Measurements from ENCODE around the gene ZNF274. TPM values are rescaled to one million over a fixed set of nuclear protein-coding genes. Genes with fewer than 3 reads are reported as not detected.

Gene ZNF274
- total and polyA plus RNA-seq, 9 of the 15 experiments (the other 6 are each of a cell fraction or from before 2014, with no cell fraction given) = 5.2 to 37.0 (median 28.1) TPM

DNA sequence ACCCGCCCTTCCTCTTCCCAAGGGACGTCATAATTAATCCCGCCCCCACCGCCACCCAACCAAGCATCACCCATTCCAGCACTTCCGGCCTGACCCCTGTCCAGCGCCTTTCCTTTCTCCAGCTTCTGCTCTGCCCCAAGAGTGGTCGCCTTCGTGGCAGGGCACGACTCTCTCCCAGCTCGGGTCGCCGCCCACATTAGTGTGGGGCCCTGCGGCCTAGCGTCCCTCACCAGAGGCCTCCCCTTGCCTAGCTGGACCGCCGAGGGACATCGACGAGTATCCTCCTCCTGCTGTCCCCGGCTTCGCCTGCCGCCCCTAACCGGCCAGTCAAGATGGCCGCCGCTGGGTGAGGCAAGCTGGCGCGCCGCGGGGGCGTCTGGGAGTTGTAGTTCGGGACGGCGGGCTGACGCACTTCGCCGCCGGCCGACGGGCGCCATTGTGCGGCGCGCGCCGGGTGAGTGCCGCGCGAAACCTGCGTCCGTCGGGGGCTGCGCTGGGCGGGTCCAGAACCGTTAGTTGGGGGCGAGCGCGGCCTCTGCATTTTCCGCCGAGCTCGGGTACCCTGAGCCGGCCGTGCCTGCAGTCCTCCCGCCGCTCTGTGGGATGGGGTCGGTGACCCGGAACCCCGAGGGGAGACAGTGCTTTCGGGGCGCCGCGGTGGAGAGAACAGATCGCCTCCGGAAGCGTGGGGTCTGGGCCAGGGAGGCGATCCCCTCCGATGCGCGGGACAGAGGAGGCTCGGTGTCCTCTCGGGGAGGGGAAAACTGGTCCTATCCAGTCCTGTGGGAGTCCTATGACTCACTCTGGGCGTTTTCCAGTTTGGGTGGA is at the start of gene ZNF274 (continued):
- no peak for TF ChIP-seq ZFP91 (CRISPR knock-in tag; IDR thresholded peaks at IDR 0.05)
- TF ChIP-seq CTBP1 (IDR thresholded peaks at IDR 0.05; ENCODE audit: borderline replicate concordance) = peak; percentile 94
- no peak for TF ChIP-seq ZNF449 (CRISPR knock-in tag; IDR thresholded peaks at IDR 0.05)
- TF ChIP-seq ZNF384 (IDR thresholded peaks at IDR 0.05; ENCODE audit: low read depth, low read length) = 0 out of 2 replicates have a peak, but pooled peaks have one; percentile 5
- TF ChIP-seq, protein P1, sequence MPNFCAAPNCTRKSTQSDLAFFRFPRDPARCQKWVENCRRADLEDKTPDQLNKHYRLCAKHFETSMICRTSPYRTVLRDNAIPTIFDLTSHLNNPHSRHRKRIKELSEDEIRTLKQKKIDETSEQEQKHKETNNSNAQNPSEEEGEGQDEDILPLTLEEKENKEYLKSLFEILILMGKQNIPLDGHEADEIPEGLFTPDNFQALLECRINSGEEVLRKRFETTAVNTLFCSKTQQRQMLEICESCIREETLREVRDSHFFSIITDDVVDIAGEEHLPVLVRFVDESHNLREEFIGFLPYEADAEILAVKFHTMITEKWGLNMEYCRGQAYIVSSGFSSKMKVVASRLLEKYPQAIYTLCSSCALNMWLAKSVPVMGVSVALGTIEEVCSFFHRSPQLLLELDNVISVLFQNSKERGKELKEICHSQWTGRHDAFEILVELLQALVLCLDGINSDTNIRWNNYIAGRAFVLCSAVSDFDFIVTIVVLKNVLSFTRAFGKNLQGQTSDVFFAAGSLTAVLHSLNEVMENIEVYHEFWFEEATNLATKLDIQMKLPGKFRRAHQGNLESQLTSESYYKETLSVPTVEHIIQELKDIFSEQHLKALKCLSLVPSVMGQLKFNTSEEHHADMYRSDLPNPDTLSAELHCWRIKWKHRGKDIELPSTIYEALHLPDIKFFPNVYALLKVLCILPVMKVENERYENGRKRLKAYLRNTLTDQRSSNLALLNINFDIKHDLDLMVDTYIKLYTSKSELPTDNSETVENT (CRISPR knock-in tag; IDR thresholded peaks at IDR 0.05) = 0 out of 2 replicates have a peak, but pooled peaks have one; percentile 22
- TF ChIP-seq ZNF445 (CRISPR knock-in tag; IDR thresholded peaks at IDR 0.05; ENCODE audit: low read depth) = no peak
- no peak for TF ChIP-seq DIDO1 (tag; IDR thresholded peaks at IDR 0.05; ENCODE audit: low read depth)
- 0 out of 2 replicates have a peak, but pooled peaks have one; percentile 27 for TF ChIP-seq ZBED1 (IDR thresholded peaks at IDR 0.05)
- TF ChIP-seq ETV1 (tag; conservative IDR thresholded peaks at IDR 0.05; ENCODE audit: low read depth) = peak; percentile 85
- TF ChIP-seq SAP30 (IDR thresholded peaks at IDR 0.05; ENCODE audit: borderline replicate concordance, insufficient read depth, low read depth, low read length, poor library complexity, severe bottlenecking) = peak; percentile 35
- no peak for TF ChIP-seq DACH1 (IDR thresholded peaks at IDR 0.05; ENCODE audit: partially characterized antibody)
- TF ChIP-seq ZNF165 (CRISPR knock-in tag; IDR thresholded peaks at IDR 0.05; ENCODE audit: borderline replicate concordance) = no peak
- peak; percentile 86 for TF ChIP-seq ZBTB9 (CRISPR knock-in tag; IDR thresholded peaks at IDR 0.05)
- no peak; the same call in none of the 2 replicates for TF ChIP-seq ZNF282 (CRISPR knock-in tag; IDR thresholded peaks at IDR 0.05)
- TF ChIP-seq, protein P2, sequence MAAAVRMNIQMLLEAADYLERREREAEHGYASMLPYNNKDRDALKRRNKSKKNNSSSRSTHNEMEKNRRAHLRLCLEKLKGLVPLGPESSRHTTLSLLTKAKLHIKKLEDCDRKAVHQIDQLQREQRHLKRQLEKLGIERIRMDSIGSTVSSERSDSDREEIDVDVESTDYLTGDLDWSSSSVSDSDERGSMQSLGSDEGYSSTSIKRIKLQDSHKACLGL (CRISPR knock-in tag; IDR thresholded peaks at IDR 0.05; ENCODE audit: borderline replicate concordance, poor library complexity, severe bottlenecking) = no peak
- TF ChIP-seq, protein P3, sequence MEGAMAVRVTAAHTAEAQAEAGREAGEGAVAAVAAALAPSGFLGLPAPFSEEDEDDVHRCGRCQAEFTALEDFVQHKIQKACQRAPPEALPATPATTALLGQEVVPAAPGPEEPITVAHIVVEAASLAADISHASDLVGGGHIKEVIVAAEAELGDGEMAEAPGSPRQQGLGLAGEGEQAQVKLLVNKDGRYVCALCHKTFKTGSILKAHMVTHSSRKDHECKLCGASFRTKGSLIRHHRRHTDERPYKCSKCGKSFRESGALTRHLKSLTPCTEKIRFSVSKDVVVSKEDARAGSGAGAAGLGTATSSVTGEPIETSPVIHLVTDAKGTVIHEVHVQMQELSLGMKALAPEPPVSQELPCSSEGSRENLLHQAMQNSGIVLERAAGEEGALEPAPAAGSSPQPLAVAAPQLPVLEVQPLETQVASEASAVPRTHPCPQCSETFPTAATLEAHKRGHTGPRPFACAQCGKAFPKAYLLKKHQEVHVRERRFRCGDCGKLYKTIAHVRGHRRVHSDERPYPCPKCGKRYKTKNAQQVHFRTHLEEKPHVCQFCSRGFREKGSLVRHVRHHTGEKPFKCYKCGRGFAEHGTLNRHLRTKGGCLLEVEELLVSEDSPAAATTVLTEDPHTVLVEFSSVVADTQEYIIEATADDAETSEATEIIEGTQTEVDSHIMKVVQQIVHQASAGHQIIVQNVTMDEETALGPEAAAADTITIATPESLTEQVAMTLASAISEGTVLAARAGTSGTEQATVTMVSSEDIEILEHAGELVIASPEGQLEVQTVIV (CRISPR knock-in tag; IDR thresholded peaks at IDR 0.05; ENCODE audit: borderline replicate concordance) = 0 out of 2 replicates have a peak, but pooled peaks have one; percentile 3
